HepG2 (cell line): ENCODE measurements around the gene TOP2A. TPM values are rescaled to one million over a fixed set of nuclear protein-coding genes. Genes with fewer than 3 reads are reported as not detected.

Source experiments
- ATAC-seq: fragments of 200-7000 bp; cut with Tn5 transposase; 3 replicates; pipeline ENCODE4 v1.9.1; 2020; ENCODE audit warnings: mild to moderate bottlenecking, moderate library complexity
- BruUV-seq: library from RNA; stranded (reverse); fragments of 400-500 nt; replicated peaks from 2 replicates; lab custom pipeline; 2021; lab: Mats Ljungman, UMichigan
- CTCF ChIA-PET: fragments of 300-600 bp; formaldehyde crosslinking; extraction: SDS; loops from one replicate; lab custom pipeline; 2021; ENCODE audit warnings: low total read pairs, inconsistent platforms, low intra/inter-chr PET ratio; lab: Yijun Ruan, JAX
- POLR2A ChIA-PET: fragments of 350-600 bp; sonication (Branson Sonifier 250); formaldehyde crosslinking; loops from one replicate; lab custom pipeline; 2020; ENCODE audit warnings: antibody characterized with exemption, inconsistent platforms; lab: Yijun Ruan, JAX
- DNase-seq: peaks from one replicate; pipeline ENCODE4 v3.0.0-alpha.2; 2015; ENCODE audit warnings: low spot score
- FAIRE-seq: peaks from 3 replicates; lab custom pipeline; 2011; peaks lifted over from hg19 to GRCh38; lab: Jason Lieb, UNC
- H2AFZ ChIP-seq: one replicate; pipeline ENCODE4 v1.6.1; 2011; ENCODE audit warnings: low read length, inconsistent platforms
- H3K27ac ChIP-seq: fragments of 300-600 bp; 3 replicates; pipeline ENCODE4 v1.8.0; 2011; ENCODE audit warnings: mixed run types, mild to moderate bottlenecking, mixed read lengths, low read length, inconsistent platforms; ENCODE audit not compliant: insufficient read depth; ENCODE audit errors: extremely low read length
- H3K27me3 ChIP-seq, 2 experiments: fragments of 200-600 bp in 1 of 2; 2 replicates in 1 of 2; 3 replicates in 1 of 2; pipeline versions ENCODE4 v1.6.0 to v1.8.0; 2011; ENCODE audit warnings: low read length in 2 of 2, mild to moderate bottlenecking in 2 of 2, moderate library complexity in 2 of 2, inconsistent platforms in 1 of 2; ENCODE audit not compliant: insufficient read depth in 2 of 2, control insufficient read depth in 1 of 2
- H3K36me3 ChIP-seq, 2 experiments: fragments of 200-600 bp in 1 of 2; replicated peaks in 1 of 2; 2 replicates in 1 of 2; 3 replicates in 1 of 2; pipeline versions ENCODE4 v1.5.1 to v1.8.0; 2011; ENCODE audit warnings: low read length in 2 of 2, inconsistent platforms in 1 of 2; ENCODE audit not compliant: insufficient read depth in 2 of 2, control insufficient read depth in 1 of 2
- H3K4me1 ChIP-seq: 2 replicates; pipeline ENCODE4 v1.5.1; 2012; ENCODE audit warnings: low read length, inconsistent platforms; ENCODE audit not compliant: insufficient read depth
- H3K4me2 ChIP-seq: 2 replicates; pipeline ENCODE4 v1.6.0; 2011; ENCODE audit warnings: low read depth, low read length, inconsistent platforms
- H3K4me3 ChIP-seq, 3 experiments: fragments of 200-600 bp in 1 of 3; sonication (generic), shearing (Covaris generic) in 1 of 3; replicated peaks in 1 of 3; 2 replicates each; pipeline ENCODE4 v1.5.1; 2011 to 2016; ENCODE audit warnings: low read length in 3 of 3, inconsistent platforms in 2 of 3, low read depth in 2 of 3, mild to moderate bottlenecking in 2 of 3, control low read depth in 1 of 3, mixed read lengths in 1 of 3; ENCODE audit not compliant: insufficient read depth in 1 of 3
- H3K79me2 ChIP-seq: one replicate; pipeline ENCODE4 v1.6.1; 2011; ENCODE audit warnings: low read length, inconsistent platforms; ENCODE audit not compliant: insufficient read depth
- H3K9ac ChIP-seq: 2 replicates; pipeline ENCODE4 v1.6.0; 2011; ENCODE audit warnings: mild to moderate bottlenecking, low read depth, low read length, inconsistent platforms; ENCODE audit not compliant: insufficient read depth
- H3K9me3 ChIP-seq: 2 replicates; pipeline ENCODE4 v1.5.1; 2012; ENCODE audit warnings: mild to moderate bottlenecking, low read length
- H4K20me1 ChIP-seq: 2 replicates; pipeline ENCODE4 v1.6.0; 2011; ENCODE audit warnings: inconsistent platforms, mild to moderate bottlenecking, low read length, moderate library complexity; ENCODE audit not compliant: insufficient read depth
- FOSL2 ChIP-seq: sonication (generic); formaldehyde crosslinking; IDR thresholded peaks from 2 replicates; pipeline ENCODE4 v1.4.0; 2020; ENCODE audit warnings: missing genetic modification reagents
- KLF11 ChIP-seq: IDR thresholded peaks from 2 replicates; pipeline ENCODE4 v1.6.1; 2016; ENCODE audit warnings: missing compliant biosample characterization
- PRDM10 ChIP-seq: sonication (generic); formaldehyde crosslinking; IDR thresholded peaks from 2 replicates; pipeline ENCODE4 v1.4.0; 2020; ENCODE audit warnings: low read depth, missing genetic modification reagents
- ZFY ChIP-seq: sonication (generic); formaldehyde crosslinking; IDR thresholded peaks from 2 replicates; pipeline ENCODE4 v1.4.0; 2020; ENCODE audit warnings: missing genetic modification reagents
- WGBS: methylation state at CpG from one replicate; pipeline ENCODE4 v1.1.6; 2017; ENCODE audit warnings: low lambda C conversion rate; 5-methylcytosine and 5-hydroxymethylcytosine counted together
- in situ Hi-C: cut with HindIII; loops from 2 replicates; pipeline ENCODE4 v1.10.0; 2017; ENCODE audit warnings: low pct_unique_long_range_greater_than_20kb; ENCODE audit not compliant: extremely low pct_ligation_motif_present
- intact Hi-C: fragments of 100-400 bp; cut with micrococcal nuclease; formaldehyde crosslinking; loops from one replicate; pipeline ENCODE4 v1.10.0; 2022; ENCODE audit not compliant: unreplicated experiment
- polyA plus RNA-seq, 8 experiments: library from polyadenylated mRNA; depleted of rRNA in 3 of 8; stranded (reverse) in 7 of 8; unstranded in 1 of 8; fragments of >200 nt; fragmentation: Illumina TruSeq in 4 of 8; extraction: Trizol in 4 of 8; gene quantifications; 2 replicates each; pipeline versions ENCODE4 v1.2.1 to v1.2.3, GENCODE V29; 2011 to 2016; ENCODE audit warnings: low read depth in 4 of 8, missing spikeins in 1 of 8, mixed read lengths in 1 of 8; ENCODE audit not compliant: insufficient read depth in 1 of 8
- total RNA-seq, 5 experiments: library from RNA; depleted of rRNA; stranded (reverse); fragments of >200 nt; fragmentation: Illumina TruSeq; extraction: Trizol; gene quantifications; 2 replicates each; pipeline ENCODE4 v1.2.3, GENCODE V29; 2016; ENCODE audit warnings: low read depth in 1 of 5

Gene TOP2A
- total and polyA plus RNA-seq, 2 of the 13 experiments (the other 11 are each of a cell fraction or from before 2014, with no cell fraction given), result 108 to 327 TPM

GRCh38 chr17:40440166-40440565, 22.5 kb upstream of the TOP2A start:
- H3K27ac ChIP-seq, result no peak overlapping the region
- peaks cover 22% of the 10 kb centered on the region for H3K4me1 ChIP-seq
- no peaks in the 10 kb centered on the region for H4K20me1 ChIP-seq
- FAIRE-seq (no peak), ATAC-seq (no peak), DNase-seq (no peak)
- intact Hi-C loops (no loop called here), in situ Hi-C loops (loop anchor here (5.0 kb wide), 2 partner anchors 92 to 122 kb away; no protein-coding TSS in a partner anchor)
- ChIA-PET CTCF (interaction anchor here (2.1 to 3.2 kb wide), 3 partner anchors 10 to 120 kb away, joined by 14 to 29 read pairs (median 15); no protein-coding TSS in a partner anchor), POLR2A (no interaction called here)
- H2AFZ ChIP-seq, result no peak overlapping the region
- no peak overlapping the region for H3K4me3 ChIP-seq
- peaks cover 1 to 15% of the 10 kb centered on the region in 2 experiments; a peak in 3 of 5 replicates for H3K27me3 ChIP-seq
- no peaks in the 10 kb centered on the region for H3K9me3 ChIP-seq
- TF ChIP-seq ZFY (CRISPR knock-in tag), result no peak
- no peak for TF ChIP-seq KLF11 (CRISPR knock-in tag)
- no peak for TF ChIP-seq FOSL2 (CRISPR knock-in tag)
- no peak for TF ChIP-seq PRDM10 (CRISPR knock-in tag)
- BruUV-seq, result no TSS peak
- no peaks in the 10 kb centered on the region for H3K79me2 ChIP-seq
- no peaks in the 10 kb centered on the region for H3K36me3 ChIP-seq
- H3K9ac ChIP-seq, result no peak overlapping the region
- no peak overlapping the region for H3K4me2 ChIP-seq
- 38% methylated on average over 4 of the region's 4 CpGs for WGBS
